Parathyroid adenoma (tissue), 2 donors: Measurements from ENCODE around the gene RPS6KA2.
"Not testable (repeated sequence)": the region's sequence is repeated elsewhere in the genome, so short reads cannot be mapped to it uniquely, and the experiment has no call there.

Source experiments
- H2AFZ ChIP-seq: fragments of 300-600 bp; sonication (generic); one replicate; pipeline ENCODE4 v1.7.0; 2017; ENCODE audit warnings: antibody characterized with exemption, mild to moderate bottlenecking
- H3K27ac ChIP-seq: fragments of 300-600 bp; sonication (generic); one replicate; pipeline ENCODE4 v1.7.0; 2017
- H3K27me3 ChIP-seq: fragments of 300-600 bp; sonication (generic); one replicate; pipeline ENCODE4 v1.7.0; 2017; ENCODE audit warnings: low read length; ENCODE audit not compliant: control insufficient read depth, insufficient read depth
- H3K36me3 ChIP-seq: fragments of 300-600 bp; sonication (generic); one replicate; pipeline ENCODE4 v1.7.0; 2017; ENCODE audit warnings: low read length; ENCODE audit not compliant: control insufficient read depth, insufficient read depth
- H3K4me1 ChIP-seq: fragments of 300-600 bp; sonication (generic); one replicate; pipeline ENCODE4 v1.7.0; 2017; ENCODE audit warnings: control low read depth
- H3K4me2 ChIP-seq: fragments of 300-600 bp; sonication (generic); one replicate; pipeline ENCODE4 v1.7.0; 2017; ENCODE audit warnings: low read length
- H3K4me3 ChIP-seq: fragments of 300-600 bp; sonication (generic); one replicate; pipeline ENCODE4 v1.7.0; 2017; ENCODE audit warnings: low read depth, low read length
- H3K79me2 ChIP-seq: fragments of 300-600 bp; sonication (generic); one replicate; pipeline ENCODE4 v1.7.0; 2017; ENCODE audit warnings: control low read depth
- H3K9ac ChIP-seq: fragments of 300-600 bp; sonication (generic); one replicate; pipeline ENCODE4 v1.7.0; 2017; ENCODE audit warnings: mild to moderate bottlenecking
- H3K9me3 ChIP-seq: fragments of 300-600 bp; sonication (generic); one replicate; pipeline ENCODE4 v1.7.0; 2017; ENCODE audit warnings: low read length; ENCODE audit not compliant: control insufficient read depth
- CTCF ChIP-seq: fragments of 300-600 bp; sonication (generic); IDR thresholded peaks from one replicate; pipeline ENCODE4 v1.7.0; 2017; ENCODE audit warnings: antibody characterized with exemption, mild to moderate bottlenecking
- donor health status: primary hyperparathyroidism.

RPS6KA2 gene

GRCh38 chr6:166369782-166370181 is 257.3 kb downstream of the RPS6KA2 start:
- no peak overlapping the region for H3K27ac ChIP-seq
- no peak overlapping the region for H3K4me2 ChIP-seq
- H3K9me3 ChIP-seq: no peaks in the 10 kb centered on the region
- no peaks in the 10 kb centered on the region for H3K27me3 ChIP-seq
- peaks cover 8% of the 10 kb centered on the region for H3K79me2 ChIP-seq
- no peak overlapping the region for H3K9ac ChIP-seq
- H3K36me3 ChIP-seq: no peaks in the 10 kb centered on the region
- H3K4me3 ChIP-seq: no peak overlapping the region
- no peak for TF ChIP-seq CTCF
- H2AFZ ChIP-seq: no peak overlapping the region
- H3K4me1 ChIP-seq: no peaks in the 10 kb centered on the region

- Histone ChIP-seq H3K9ac (no peak overlapping the region), H2AFZ (no peak overlapping the region), H3K9me3 (no peaks in the 10 kb centered on the region), H3K27ac (no peak overlapping the region), H3K4me2 (no peak overlapping the region), H3K79me2 (no peaks in the 10 kb centered on the region), H3K4me1 (no peaks in the 10 kb centered on the region), H3K27me3 (no peaks in the 10 kb centered on the region), H3K4me3 (no peak overlapping the region), H3K36me3 (no peaks in the 10 kb centered on the region)
- no peak for TF ChIP-seq CTCF
These were observed 260.1 kb downstream of the RPS6KA2 start for GRCh38 chr6:166366921-166367320.

- H3K9me3 ChIP-seq: no peaks in the 10 kb centered on the region
- H3K4me3 ChIP-seq: no peak overlapping the region
- H3K9ac ChIP-seq: no peak overlapping the region
- H3K4me1 ChIP-seq: no peaks in the 10 kb centered on the region
- no peak overlapping the region for H3K27ac ChIP-seq
- H3K27me3 ChIP-seq: no peaks in the 10 kb centered on the region
- no peak overlapping the region for H2AFZ ChIP-seq
- no peak overlapping the region for H3K4me2 ChIP-seq
- H3K79me2 ChIP-seq: no peaks in the 10 kb centered on the region
- H3K36me3 ChIP-seq: no peaks in the 10 kb centered on the region
- TF ChIP-seq CTCF: no peak
These were observed 261.2 kb downstream of the RPS6KA2 start for GRCh38 chr6:166365806-166366205.

- Histone ChIP-seq H3K9ac (no peak overlapping the region), H3K27me3 (no peaks in the 10 kb centered on the region), H3K4me2 (no peak overlapping the region), H3K4me1 (no peaks in the 10 kb centered on the region), H3K9me3 (no peaks in the 10 kb centered on the region), H3K27ac (no peak overlapping the region), H3K79me2 (no peaks in the 10 kb centered on the region), H3K36me3 (no peaks in the 10 kb centered on the region), H3K4me3 (no peak overlapping the region), H2AFZ (no peak overlapping the region)
- TF ChIP-seq CTCF: no peak
These were observed 261.8 kb downstream of the RPS6KA2 start for GRCh38 chr6:166365221-166365620.

- Histone ChIP-seq H3K4me1 (no peaks in the 10 kb centered on the region), H3K4me3 (no peak overlapping the region), H3K36me3 (no peaks in the 10 kb centered on the region), H3K79me2 (no peaks in the 10 kb centered on the region), H3K27ac (no peak overlapping the region), H3K9ac (no peak overlapping the region), H3K9me3 (no peaks in the 10 kb centered on the region), H2AFZ (no peak overlapping the region), H3K4me2 (no peak overlapping the region), H3K27me3 (no peaks in the 10 kb centered on the region)
- TF ChIP-seq CTCF: no peak
These were observed 262.6 kb downstream of the RPS6KA2 start for GRCh38 chr6:166364456-166364855.

GRCh38 chr6:166362427-166362826 is 264.6 kb downstream of the RPS6KA2 start:
- not testable (repeated sequence) for H3K4me3 ChIP-seq, H3K4me1 ChIP-seq, H3K9me3 ChIP-seq, H3K27me3 ChIP-seq, H3K36me3 ChIP-seq, H2AFZ ChIP-seq, H3K9ac ChIP-seq, H3K4me2 ChIP-seq, H3K79me2 ChIP-seq, H3K27ac ChIP-seq
